ENCODE measurements around the gene ALOX12. TPM values are rescaled to one million over a fixed set of nuclear protein-coding genes. Genes with fewer than 3 reads are reported as not detected.

Gene ALOX12
- polyA plus RNA-seq, 2 donors = 54.4 to 66.5 TPM

GRCh38 chr17:6997171-6997570 lies 1.3 kb downstream of the ALOX12 start:
- Histone ChIP-seq H3K9me3 (ENCODE audit: control insufficient read depth in 2 of 2, insufficient read depth in 1 of 2, low read depth in 1 of 2, low read length in 1 of 2) (peaks cover 0 to 4% of the 10 kb centered on the region in 2 donors), H3K4me3 (ENCODE audit: low read depth in 1 of 2, low read length in 2 of 2) (peak overlapping the region; percentile 60 to 71), H3K4me1 (ENCODE audit: control insufficient read depth in 2 of 2, insufficient read depth in 2 of 2, low read length in 1 of 2) (peaks cover 0 to 9% of the 10 kb centered on the region in 2 donors)

GRCh38 chr17:6998855-6999508 lies 3.1 kb downstream of the ALOX12 start:
- H3K9me3 ChIP-seq (ENCODE audit: control insufficient read depth in 2 of 2, insufficient read depth in 1 of 2, low read depth in 1 of 2, low read length in 1 of 2) = peaks cover 0 to 4% of the 10 kb centered on the region in 2 donors
- H3K4me3 ChIP-seq (ENCODE audit: low read depth in 1 of 2, low read length in 2 of 2) = no peak overlapping the region
- peaks cover 8 to 36% of the 10 kb centered on the region in 2 donors for H3K36me3 ChIP-seq (ENCODE audit: control insufficient read depth in 2 of 2, insufficient read depth in 2 of 2, low read length in 1 of 2)
- no peaks in the 10 kb centered on the region for H3K27me3 ChIP-seq (ENCODE audit: control insufficient read depth in 1 of 2, insufficient read depth in 2 of 2, low read length in 2 of 2)
- 74 to 77% methylated on average over 11 of the region's 11 CpGs for WGBS, 2 donors
- H3K4me1 ChIP-seq (ENCODE audit: control insufficient read depth in 2 of 2, insufficient read depth in 2 of 2, low read length in 1 of 2) = peaks cover 0 to 9% of the 10 kb centered on the region in 2 donors
- H3K27ac ChIP-seq (ENCODE audit: low read depth in 2 of 2, low read length in 1 of 2) = no peak overlapping the region

More at GRCh38 chr17:6997171-6997570, 1.3 kb downstream of the ALOX12 start:
- H3K36me3 ChIP-seq (ENCODE audit: control insufficient read depth in 2 of 2, insufficient read depth in 2 of 2, low read length in 1 of 2) = peaks cover 4 to 31% of the 10 kb centered on the region in 2 donors
- H3K27me3 ChIP-seq (ENCODE audit: control insufficient read depth in 1 of 2, insufficient read depth in 2 of 2, low read length in 2 of 2) = no peaks in the 10 kb centered on the region
- H3K27ac ChIP-seq (ENCODE audit: low read depth in 2 of 2, low read length in 1 of 2) = no peak overlapping the region
- 84 to 85% methylated on average over 8 of the region's 8 CpGs for WGBS, 2 donors

DNA sequence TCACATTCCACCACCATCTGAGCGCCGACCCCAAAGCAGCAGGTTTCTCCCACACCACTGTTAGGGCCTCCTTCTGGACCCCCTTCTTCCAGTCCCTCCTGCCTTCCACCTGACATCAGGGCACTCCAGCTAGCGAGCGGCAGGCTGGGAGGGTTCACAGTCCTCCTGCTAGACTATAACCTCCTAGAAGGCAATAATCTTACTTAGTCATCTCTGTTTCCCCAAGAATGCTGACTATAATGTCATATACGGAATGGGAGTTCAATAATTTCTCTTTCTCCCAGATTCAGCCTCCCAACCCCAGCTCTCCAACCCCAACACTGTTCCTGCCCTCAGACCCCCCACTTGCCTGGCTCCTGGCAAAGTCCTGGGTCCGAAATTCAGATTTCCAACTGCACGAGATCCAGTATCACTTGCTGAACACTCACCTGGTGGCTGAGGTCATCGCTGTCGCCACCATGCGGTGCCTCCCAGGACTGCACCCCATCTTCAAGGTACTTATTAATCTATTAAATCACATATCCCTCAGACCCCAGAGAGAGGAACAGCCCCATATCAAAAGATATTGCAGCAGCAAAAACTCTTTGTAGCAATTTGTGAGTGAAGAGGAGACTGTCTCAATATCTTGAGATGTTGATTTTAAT lies 5.6 kb downstream of the ALOX12 start:
- 72 to 73% methylated on average over 10 of the region's 10 CpGs for WGBS, 2 donors
- no peak overlapping the region for H3K4me3 ChIP-seq (ENCODE audit: low read depth in 1 of 2, low read length in 2 of 2)
- peak overlapping the region in 1 of 2 donors; percentile 35 for H3K27ac ChIP-seq (ENCODE audit: low read depth in 2 of 2, low read length in 1 of 2)
- H3K36me3 ChIP-seq (ENCODE audit: control insufficient read depth in 2 of 2, insufficient read depth in 2 of 2, low read length in 1 of 2) = peaks cover 8 to 32% of the 10 kb centered on the region in 2 donors
- H3K9me3 ChIP-seq (ENCODE audit: control insufficient read depth in 2 of 2, insufficient read depth in 1 of 2, low read depth in 1 of 2, low read length in 1 of 2) = peaks cover 0 to 4% of the 10 kb centered on the region in 2 donors
- H3K4me1 ChIP-seq (ENCODE audit: control insufficient read depth in 2 of 2, insufficient read depth in 2 of 2, low read length in 1 of 2) = peaks cover 0 to 8% of the 10 kb centered on the region in 2 donors
- H3K27me3 ChIP-seq (ENCODE audit: control insufficient read depth in 1 of 2, insufficient read depth in 2 of 2, low read length in 2 of 2) = no peaks in the 10 kb centered on the region

DNA sequence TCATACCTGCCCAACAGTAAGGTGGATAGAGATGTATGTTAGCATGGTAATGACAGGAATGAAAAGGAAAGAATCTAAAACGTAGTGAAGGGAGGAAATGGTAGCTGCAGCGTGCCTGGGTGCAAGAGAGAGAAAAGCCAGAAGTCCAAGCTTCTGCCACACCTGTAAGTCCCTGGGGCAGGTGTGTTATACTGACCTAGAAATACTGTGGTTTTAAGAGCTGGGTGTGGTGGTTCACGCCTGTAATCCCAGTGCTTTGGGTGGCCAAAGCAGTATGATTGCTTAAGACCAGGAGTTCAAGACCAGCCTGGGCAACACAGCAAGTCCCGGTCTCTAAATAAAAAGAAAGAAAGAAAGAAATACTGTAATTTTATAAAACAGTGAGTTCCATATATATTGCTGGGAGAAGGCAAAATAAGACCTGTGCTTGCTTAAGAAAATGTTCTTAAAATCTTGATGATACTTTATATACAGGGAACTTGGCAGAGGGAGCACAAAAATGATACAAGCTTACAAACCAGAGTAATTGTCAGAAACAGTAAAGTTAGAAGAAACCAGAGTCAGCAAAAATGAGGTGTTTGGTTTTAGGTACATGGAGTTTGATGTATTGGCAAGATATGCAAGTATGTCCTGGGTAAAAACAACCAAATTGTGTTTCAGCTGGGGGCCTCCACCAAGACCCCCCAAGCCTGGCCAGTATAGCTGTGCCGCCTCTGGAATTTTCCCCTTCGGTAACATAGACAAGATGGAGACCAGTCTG lies 6.6 kb downstream of the ALOX12 start:
- Histone ChIP-seq H3K4me3 (ENCODE audit: low read depth in 1 of 2, low read length in 2 of 2) (no peak overlapping the region), H3K27ac (ENCODE audit: low read depth in 2 of 2, low read length in 1 of 2) (no peak overlapping the region), H3K27me3 (ENCODE audit: control insufficient read depth in 1 of 2, insufficient read depth in 2 of 2, low read length in 2 of 2) (no peaks in the 10 kb centered on the region), H3K4me1 (ENCODE audit: control insufficient read depth in 2 of 2, insufficient read depth in 2 of 2, low read length in 1 of 2) (peaks cover 0 to 2% of the 10 kb centered on the region in 2 donors), H3K36me3 (ENCODE audit: control insufficient read depth in 2 of 2, insufficient read depth in 2 of 2, low read length in 1 of 2) (peaks cover 10 to 26% of the 10 kb centered on the region in 2 donors), H3K9me3 (ENCODE audit: control insufficient read depth in 2 of 2, insufficient read depth in 1 of 2, low read depth in 1 of 2, low read length in 1 of 2) (no peaks in the 10 kb centered on the region)
- WGBS, 2 donors = 83 to 87% methylated on average over 6 of the region's 6 CpGs

DNA sequence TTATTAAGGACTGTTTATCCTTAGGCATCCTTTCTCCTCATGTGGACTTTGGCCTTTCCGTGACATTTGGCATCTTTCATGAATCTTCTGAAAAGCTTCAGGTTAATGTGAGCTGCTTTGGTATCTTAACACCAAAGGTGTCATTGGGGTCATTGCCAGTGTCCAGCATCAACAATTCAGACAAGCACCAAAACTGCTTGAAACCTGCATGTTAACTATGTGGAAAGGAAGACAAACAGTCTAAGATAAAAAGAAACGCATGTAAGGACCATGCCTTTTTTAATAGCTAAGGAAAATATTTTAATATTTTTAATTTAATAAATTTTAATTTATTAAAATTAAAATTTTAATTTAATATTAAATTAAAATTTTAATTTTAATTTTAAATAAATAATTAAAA lies 7.9 kb downstream of the ALOX12 start:
- 92 to 97% methylated on average over 2 of the region's 2 CpGs for WGBS, 2 donors

DNA sequence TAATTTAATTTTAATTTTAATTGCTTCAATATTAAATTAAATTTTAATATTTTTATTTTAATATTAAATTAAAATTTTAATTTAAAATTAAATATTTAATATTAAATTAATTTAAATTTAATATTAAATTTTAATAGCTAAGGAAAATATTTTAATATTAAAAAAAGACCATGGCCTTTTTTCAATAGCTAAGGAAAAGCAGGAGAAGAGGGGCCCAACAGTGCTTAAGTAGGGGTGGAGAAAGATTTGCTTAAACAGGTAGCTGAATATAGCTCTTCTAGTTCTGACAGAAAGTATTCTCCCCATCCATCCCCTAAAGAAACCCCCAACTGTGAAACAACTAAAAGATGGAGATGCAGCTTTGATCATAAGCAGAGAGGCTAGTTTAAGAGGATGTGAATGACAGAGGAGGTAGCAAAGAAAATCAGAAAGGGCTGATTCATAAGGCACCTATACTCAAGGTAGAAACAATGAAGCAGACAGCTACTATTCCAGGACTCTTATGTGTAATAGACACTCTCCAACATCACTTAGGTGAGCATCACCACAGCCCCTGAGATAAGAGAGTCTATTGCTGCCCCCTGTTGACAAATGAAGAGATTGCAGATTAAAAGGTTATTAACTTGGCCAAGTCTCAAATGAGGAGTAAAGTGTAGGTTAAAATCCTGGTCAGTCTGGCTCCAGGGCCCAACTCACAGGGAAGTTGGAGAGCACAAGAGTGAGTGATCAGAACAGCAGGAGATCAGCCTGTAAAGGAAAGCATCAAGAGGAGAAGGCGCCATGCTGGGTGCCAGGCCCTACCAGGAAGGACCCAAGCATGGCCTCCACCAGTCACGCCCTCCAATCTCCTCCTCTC lies 8.8 kb downstream of the ALOX12 start:
- no peaks in the 10 kb centered on the region for H3K9me3 ChIP-seq (ENCODE audit: control insufficient read depth in 2 of 2, insufficient read depth in 1 of 2, low read depth in 1 of 2, low read length in 1 of 2)
- 83 to 86% methylated on average over 2 of the region's 2 CpGs for WGBS, 2 donors
- no peaks in the 10 kb centered on the region for H3K27me3 ChIP-seq (ENCODE audit: control insufficient read depth in 1 of 2, insufficient read depth in 2 of 2, low read length in 2 of 2)
- H3K27ac ChIP-seq (ENCODE audit: low read depth in 2 of 2, low read length in 1 of 2) = peak overlapping the region in 1 of 2 donors; percentile 52
- peaks cover 0 to 3% of the 10 kb centered on the region in 2 donors for H3K4me1 ChIP-seq (ENCODE audit: control insufficient read depth in 2 of 2, insufficient read depth in 2 of 2, low read length in 1 of 2)
- H3K4me3 ChIP-seq (ENCODE audit: low read depth in 1 of 2, low read length in 2 of 2) = no peak overlapping the region
- H3K36me3 ChIP-seq (ENCODE audit: control insufficient read depth in 2 of 2, insufficient read depth in 2 of 2, low read length in 1 of 2) = peaks cover 10 to 19% of the 10 kb centered on the region in 2 donors

More for the DNA sequence above, 7.9 kb downstream of the ALOX12 start:
- no peaks in the 10 kb centered on the region for H3K9me3 ChIP-seq (ENCODE audit: control insufficient read depth in 2 of 2, insufficient read depth in 1 of 2, low read depth in 1 of 2, low read length in 1 of 2)
- no peak overlapping the region for H3K27ac ChIP-seq (ENCODE audit: low read depth in 2 of 2, low read length in 1 of 2)
- no peak overlapping the region for H3K4me3 ChIP-seq (ENCODE audit: low read depth in 1 of 2, low read length in 2 of 2)
- no peaks in the 10 kb centered on the region for H3K27me3 ChIP-seq (ENCODE audit: control insufficient read depth in 1 of 2, insufficient read depth in 2 of 2, low read length in 2 of 2)
- peaks cover 0 to 2% of the 10 kb centered on the region in 2 donors for H3K4me1 ChIP-seq (ENCODE audit: control insufficient read depth in 2 of 2, insufficient read depth in 2 of 2, low read length in 1 of 2)
- peaks cover 10 to 26% of the 10 kb centered on the region in 2 donors for H3K36me3 ChIP-seq (ENCODE audit: control insufficient read depth in 2 of 2, insufficient read depth in 2 of 2, low read length in 1 of 2)

DNA sequence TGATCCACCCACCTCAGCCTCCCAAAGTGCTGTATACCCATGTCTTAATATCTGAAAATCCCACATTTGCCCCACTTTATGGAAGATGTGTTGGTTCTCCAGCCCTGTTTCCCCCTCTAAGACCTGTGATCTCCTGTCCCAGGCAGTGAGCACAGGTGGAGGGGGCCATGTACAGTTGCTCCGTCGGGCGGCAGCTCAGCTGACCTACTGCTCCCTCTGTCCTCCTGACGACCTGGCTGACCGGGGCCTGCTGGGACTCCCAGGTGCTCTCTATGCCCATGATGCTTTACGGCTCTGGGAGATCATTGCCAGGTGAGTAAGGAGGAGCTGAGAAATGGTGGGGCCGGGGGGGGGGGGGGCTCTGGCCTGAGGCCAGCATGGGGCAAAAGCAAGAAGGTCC lies 9.9 kb downstream of the ALOX12 start:
- no peak overlapping the region for H3K4me3 ChIP-seq (ENCODE audit: low read depth in 1 of 2, low read length in 2 of 2)
- 79 to 82% methylated on average over 6 of the region's 7 CpGs for WGBS, 2 donors

GRCh38 chr17:7007143-7007542 lies 11.3 kb downstream of the ALOX12 start:
- no peak overlapping the region for H3K27ac ChIP-seq (ENCODE audit: low read depth in 2 of 2, low read length in 1 of 2)
- no peaks in the 10 kb centered on the region for H3K9me3 ChIP-seq (ENCODE audit: control insufficient read depth in 2 of 2, insufficient read depth in 1 of 2, low read depth in 1 of 2, low read length in 1 of 2)
- no peaks in the 10 kb centered on the region for H3K27me3 ChIP-seq (ENCODE audit: control insufficient read depth in 1 of 2, insufficient read depth in 2 of 2, low read length in 2 of 2)
- H3K4me3 ChIP-seq (ENCODE audit: low read depth in 1 of 2, low read length in 2 of 2) = no peak overlapping the region
- H3K4me1 ChIP-seq (ENCODE audit: control insufficient read depth in 2 of 2, insufficient read depth in 2 of 2, low read length in 1 of 2) = peaks cover 0 to 5% of the 10 kb centered on the region in 2 donors
- H3K36me3 ChIP-seq (ENCODE audit: control insufficient read depth in 2 of 2, insufficient read depth in 2 of 2, low read length in 1 of 2) = peaks cover 6 to 13% of the 10 kb centered on the region in 2 donors
- WGBS, 2 donors = 79 to 82% methylated on average over 2 of the region's 2 CpGs

More for the DNA sequence above, 9.9 kb downstream of the ALOX12 start:
- peaks cover 0 to 7% of the 10 kb centered on the region in 2 donors for H3K4me1 ChIP-seq (ENCODE audit: control insufficient read depth in 2 of 2, insufficient read depth in 2 of 2, low read length in 1 of 2)
- no peak overlapping the region for H3K27ac ChIP-seq (ENCODE audit: low read depth in 2 of 2, low read length in 1 of 2)
- no peaks in the 10 kb centered on the region for H3K27me3 ChIP-seq (ENCODE audit: control insufficient read depth in 1 of 2, insufficient read depth in 2 of 2, low read length in 2 of 2)
- peaks cover 10 to 19% of the 10 kb centered on the region in 2 donors for H3K36me3 ChIP-seq (ENCODE audit: control insufficient read depth in 2 of 2, insufficient read depth in 2 of 2, low read length in 1 of 2)
- H3K9me3 ChIP-seq (ENCODE audit: control insufficient read depth in 2 of 2, insufficient read depth in 1 of 2, low read depth in 1 of 2, low read length in 1 of 2) = no peaks in the 10 kb centered on the region

- Histone ChIP-seq H3K9me3 (ENCODE audit: control insufficient read depth in 2 of 2, insufficient read depth in 1 of 2, low read depth in 1 of 2, low read length in 1 of 2) (no peaks in the 10 kb centered on the region), H3K4me1 (ENCODE audit: control insufficient read depth in 2 of 2, insufficient read depth in 2 of 2, low read length in 1 of 2) (peaks cover 0 to 6% of the 10 kb centered on the region in 2 donors)
These were observed 14.7 kb downstream of the ALOX12 start for GRCh38 chr17:7010523-7010922.

More at GRCh38 chr17:7010523-7010922, 14.7 kb downstream of the ALOX12 start:
- H3K36me3 ChIP-seq (ENCODE audit: control insufficient read depth in 2 of 2, insufficient read depth in 2 of 2, low read length in 1 of 2) = peaks cover 2 to 8% of the 10 kb centered on the region in 2 donors
- H3K27me3 ChIP-seq (ENCODE audit: control insufficient read depth in 1 of 2, insufficient read depth in 2 of 2, low read length in 2 of 2) = no peaks in the 10 kb centered on the region
- no peak overlapping the region for H3K27ac ChIP-seq (ENCODE audit: low read depth in 2 of 2, low read length in 1 of 2)
- H3K4me3 ChIP-seq (ENCODE audit: low read depth in 1 of 2, low read length in 2 of 2) = peak overlapping the region in 1 of 2 donors; percentile 70
- WGBS, 2 donors = 92 to 97% methylated on average over 2 of the region's 2 CpGs
